ENCODE results near the gene OR10G2. TPM values are rescaled to one million over a fixed set of nuclear protein-coding genes. Genes with fewer than 3 reads are reported as not detected.

Gene OR10G2
- polyA plus RNA-seq, 1 donor (not counting 4 experiments of a cell fraction or from before 2014, with no cell fraction given): not detected

GRCh38 chr14:21647380-21647779 is 12.6 kb upstream of the OR10G2 start:
- FAIRE-seq: no peak
- dilution Hi-C loops (cut with MboI; ENCODE audit: extremely low pct_ligation_motif_present, low sequenced_read_pairs): no loop called here

GRCh38 chr14:21643407-21643806 is 8.7 kb upstream of the OR10G2 start:
- FAIRE-seq (no peak), DNase-seq (ENCODE audit: low read depth, low spot score) (no peak)
- no peak overlapping the region for H2AFZ ChIP-seq (ENCODE audit: control insufficient read depth, low read length)
- no peaks in the 10 kb centered on the region for H3K9me3 ChIP-seq (ENCODE audit: control insufficient read depth, low read depth, low read length)
- no peaks in the 10 kb centered on the region for H3K27me3 ChIP-seq (ENCODE audit: control insufficient read depth, extremely low read depth, insufficient read depth, low read length)
- H3K4me3 ChIP-seq (ENCODE audit: control insufficient read depth in 2 of 3, extremely low read depth in 1 of 3, insufficient read depth in 2 of 3, low read depth in 1 of 3, low read length in 3 of 3): no peak overlapping the region
- H3K27ac ChIP-seq (ENCODE audit: control insufficient read depth, insufficient read depth, low read length): no peak overlapping the region
- H3K4me1 ChIP-seq (ENCODE audit: control insufficient read depth, extremely low read depth, insufficient read depth, low read length): no peaks in the 10 kb centered on the region
- H3K4me2 ChIP-seq (ENCODE audit: control insufficient read depth, extremely low read depth, insufficient read depth, low read depth, low read length): no peak overlapping the region
- TF ChIP-seq CTCF (optimal IDR thresholded peaks at IDR 0.05 in 1 of 3, IDR thresholded peaks at IDR 0.05 in 1 of 3, conservative IDR thresholded peaks at IDR 0.05 in 1 of 3; ENCODE audit: extremely low read depth in 1 of 3, insufficient read depth in 2 of 3, low read length in 3 of 3): no peak
- TF ChIP-seq EZH2 (IDR thresholded peaks at IDR 0.05; ENCODE audit: low read length): no peak
- no peaks in the 10 kb centered on the region for H3K79me2 ChIP-seq (ENCODE audit: control insufficient read depth, insufficient read depth, low read length)
- H3K9me1 ChIP-seq (ENCODE audit: control insufficient read depth, extremely low read depth, insufficient read depth, low read length): no peaks in the 10 kb centered on the region
- H3K36me3 ChIP-seq (ENCODE audit: control insufficient read depth in 2 of 2, extremely low read depth in 1 of 2, insufficient read depth in 2 of 2, low read length in 2 of 2): no peaks in the 10 kb centered on the region
- no peaks in the 10 kb centered on the region for H4K20me1 ChIP-seq (ENCODE audit: control insufficient read depth, extremely low read depth, insufficient read depth, low read length)
- dilution Hi-C loops (cut with MboI; ENCODE audit: extremely low pct_ligation_motif_present, low sequenced_read_pairs): no loop called here
- H3K9ac ChIP-seq (ENCODE audit: control insufficient read depth, extremely low read depth, insufficient read depth, low read length): no peak overlapping the region

More at GRCh38 chr14:21647380-21647779, 12.6 kb upstream of the OR10G2 start:
- Histone ChIP-seq H3K4me3 (ENCODE audit: control insufficient read depth in 2 of 3, extremely low read depth in 1 of 3, insufficient read depth in 2 of 3, low read depth in 1 of 3, low read length in 3 of 3) (no peak overlapping the region), H3K27me3 (ENCODE audit: control insufficient read depth, extremely low read depth, insufficient read depth, low read length) (no peaks in the 10 kb centered on the region), H4K20me1 (ENCODE audit: control insufficient read depth, extremely low read depth, insufficient read depth, low read length) (no peaks in the 10 kb centered on the region), H2AFZ (ENCODE audit: control insufficient read depth, low read length) (no peak overlapping the region), H3K9me3 (ENCODE audit: control insufficient read depth, low read depth, low read length) (no peaks in the 10 kb centered on the region), H3K79me2 (ENCODE audit: control insufficient read depth, insufficient read depth, low read length) (no peaks in the 10 kb centered on the region), H3K9ac (ENCODE audit: control insufficient read depth, extremely low read depth, insufficient read depth, low read length) (no peak overlapping the region), H3K9me1 (ENCODE audit: control insufficient read depth, extremely low read depth, insufficient read depth, low read length) (no peaks in the 10 kb centered on the region), H3K4me2 (ENCODE audit: control insufficient read depth, extremely low read depth, insufficient read depth, low read depth, low read length) (no peak overlapping the region), H3K27ac (ENCODE audit: control insufficient read depth, insufficient read depth, low read length) (no peak overlapping the region), H3K36me3 (ENCODE audit: control insufficient read depth in 2 of 2, extremely low read depth in 1 of 2, insufficient read depth in 2 of 2, low read length in 2 of 2) (no peaks in the 10 kb centered on the region), H3K4me1 (ENCODE audit: control insufficient read depth, extremely low read depth, insufficient read depth, low read length) (no peaks in the 10 kb centered on the region)
- TF ChIP-seq CTCF (optimal IDR thresholded peaks at IDR 0.05 in 1 of 3, IDR thresholded peaks at IDR 0.05 in 1 of 3, conservative IDR thresholded peaks at IDR 0.05 in 1 of 3; ENCODE audit: extremely low read depth in 1 of 3, insufficient read depth in 2 of 3, low read length in 3 of 3) (no peak), EZH2 (IDR thresholded peaks at IDR 0.05; ENCODE audit: low read length) (no peak)
- DNase-seq (ENCODE audit: low read depth, low spot score): no peak
